ENCODE data around the gene NOX3.
"Not testable (repeated sequence)": the region's sequence is repeated elsewhere in the genome, so short reads cannot be mapped to it uniquely, and the experiment has no call there.

DNA sequence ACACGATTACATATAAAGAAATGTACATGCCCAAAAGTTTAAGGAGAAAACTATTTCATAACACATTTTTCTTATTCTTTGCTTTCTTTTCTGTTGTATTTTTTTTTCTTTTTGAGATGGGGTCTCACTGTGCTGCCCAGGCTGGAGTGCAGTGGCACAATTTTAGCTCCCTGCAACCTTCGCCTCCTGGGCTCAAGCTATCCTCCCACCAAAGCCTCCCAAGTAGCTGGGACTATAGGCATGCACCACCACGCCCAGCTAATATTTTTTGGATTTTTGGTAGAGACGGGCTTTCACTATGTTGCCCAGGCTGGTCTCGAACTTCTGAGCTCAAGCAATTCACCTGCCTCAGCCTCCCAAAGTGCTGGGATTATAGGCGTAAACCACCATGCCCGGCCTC lies 4.1 kb downstream of the NOX3 start:
- not testable (repeated sequence) for TF ChIP-seq CEBPB (tag; IDR thresholded peaks at IDR 0.05); POLR2A (conservative IDR thresholded peaks at IDR 0.05)

Measured in K562 (cell line).